Mesenchymal stem cell (in vitro differentiated cells and primary cell): ENCODE data around the gene PCBP4.
A peak's percentile ranks its signal among the peaks of the same experiment; 100 is the strongest.

ENCODE experiments used
- DNase-seq: peaks from one replicate; pipeline ENCODE4 v3.0.0-alpha.2; 2013
- H2AFZ ChIP-seq: one replicate; pipeline ENCODE4 v1.6.1; 2013; ENCODE audit warnings: low read depth, mild to moderate bottlenecking, control low read depth, inconsistent platforms, low read length, moderate library complexity
- H2AK5ac ChIP-seq: 2 replicates; pipeline ENCODE4 v1.6.1; 2013; ENCODE audit warnings: low read length, moderate library complexity, mild to moderate bottlenecking, inconsistent platforms; ENCODE audit not compliant: severe bottlenecking
- H2BK120ac ChIP-seq: one replicate; pipeline ENCODE4 v1.6.1; 2013; ENCODE audit warnings: low read depth, mild to moderate bottlenecking, inconsistent platforms, low read length, moderate library complexity
- H2BK12ac ChIP-seq, 2 experiments: one replicate each; pipeline ENCODE4 v1.6.1; 2013; ENCODE audit warnings: inconsistent platforms in 2 of 2, low read length in 2 of 2, mild to moderate bottlenecking in 2 of 2, moderate library complexity in 2 of 2, control low read depth in 1 of 2
- H2BK15ac ChIP-seq: one replicate; pipeline ENCODE4 v1.6.1; 2013; ENCODE audit warnings: mild to moderate bottlenecking, low read depth, inconsistent platforms; ENCODE audit not compliant: poor library complexity, severe bottlenecking
- H2BK5ac ChIP-seq: 2 replicates; pipeline ENCODE4 v1.6.1; 2013; ENCODE audit warnings: low read depth, mild to moderate bottlenecking, low read length, control low read depth, inconsistent platforms; ENCODE audit not compliant: poor library complexity, severe bottlenecking
- H3K14ac ChIP-seq, 2 experiments: one replicate each; pipeline ENCODE4 v1.6.1; 2013; ENCODE audit warnings: inconsistent platforms in 2 of 2, low read length in 2 of 2, control low read depth in 1 of 2, mild to moderate bottlenecking in 1 of 2, moderate library complexity in 1 of 2
- H3K18ac ChIP-seq, 2 experiments: one replicate each; pipeline ENCODE4 v1.6.1; 2013; ENCODE audit warnings: inconsistent platforms in 2 of 2, low read length in 2 of 2, control low read depth in 1 of 2, low read depth in 1 of 2, mild to moderate bottlenecking in 1 of 2
- H3K23ac ChIP-seq, 2 experiments: one replicate each; pipeline ENCODE4 v1.6.1; 2013; ENCODE audit warnings: inconsistent platforms in 2 of 2, low read length in 2 of 2, mild to moderate bottlenecking in 2 of 2, moderate library complexity in 2 of 2, control low read depth in 1 of 2
- H3K27ac ChIP-seq: 2 replicates; pipeline ENCODE4 v1.5.1; 2013; ENCODE audit warnings: mild to moderate bottlenecking, moderate library complexity, low read length, control low read depth, inconsistent platforms; ENCODE audit not compliant: poor library complexity, severe bottlenecking
- H3K27me3 ChIP-seq, 2 experiments: 2 replicates each; pipeline versions ENCODE4 v1.6.1 to v1.7.0; 2013; ENCODE audit warnings: low read length in 2 of 2, mild to moderate bottlenecking in 2 of 2, moderate library complexity in 2 of 2, control low read depth in 1 of 2, inconsistent platforms in 1 of 2; ENCODE audit not compliant: control insufficient read depth in 1 of 2, insufficient read depth in 1 of 2
- H3K36me3 ChIP-seq, 2 experiments: 2 replicates each; pipeline versions ENCODE4 v1.6.1 to v1.7.0; 2013; ENCODE audit warnings: low read length in 2 of 2, control low read depth in 1 of 2, inconsistent platforms in 1 of 2, low read depth in 1 of 2, mild to moderate bottlenecking in 1 of 2; ENCODE audit not compliant: insufficient read depth in 2 of 2, control insufficient read depth in 1 of 2
- H3K4ac ChIP-seq, 2 experiments: one replicate each; pipeline ENCODE4 v1.6.1; 2013; ENCODE audit warnings: inconsistent platforms in 2 of 2, low read length in 2 of 2, mild to moderate bottlenecking in 2 of 2, moderate library complexity in 2 of 2, control low read depth in 1 of 2, low read depth in 1 of 2
- H3K4me1 ChIP-seq: 2 replicates; pipeline ENCODE4 v1.6.1; 2013; ENCODE audit warnings: low read depth, low read length, control low read depth; ENCODE audit not compliant: control insufficient read depth, insufficient read depth
- H3K4me2 ChIP-seq: 2 replicates; pipeline ENCODE4 v1.6.1; 2013; ENCODE audit warnings: low read length, mild to moderate bottlenecking, inconsistent platforms; ENCODE audit not compliant: poor library complexity, severe bottlenecking
- H3K4me3 ChIP-seq, 2 experiments: 2 replicates each; pipeline versions ENCODE4 v1.5.1 to v1.7.0; 2013; ENCODE audit warnings: low read length in 2 of 2, mild to moderate bottlenecking in 2 of 2, control low read depth in 1 of 2, low read depth in 1 of 2; ENCODE audit not compliant: insufficient read depth in 1 of 2
- H3K79me1 ChIP-seq: replicated peaks from 2 replicates; pipeline ENCODE4 v1.6.1; 2013; ENCODE audit warnings: mild to moderate bottlenecking, control low read depth, low read length, inconsistent platforms; ENCODE audit not compliant: poor library complexity, severe bottlenecking
- H3K9ac ChIP-seq: 2 replicates; pipeline ENCODE4 v1.7.0; 2013; ENCODE audit warnings: mild to moderate bottlenecking, low read length, moderate library complexity
- H3K9me3 ChIP-seq: 2 replicates; pipeline ENCODE4 v1.7.0; 2013; ENCODE audit warnings: mild to moderate bottlenecking, low read length; ENCODE audit not compliant: control insufficient read depth
- H4K8ac ChIP-seq: one replicate; pipeline ENCODE4 v1.6.1; 2013; ENCODE audit warnings: inconsistent platforms, mild to moderate bottlenecking, low read length, moderate library complexity
- H4K91ac ChIP-seq: one replicate; pipeline ENCODE4 v1.6.1; 2013; ENCODE audit warnings: mild to moderate bottlenecking, low read length, inconsistent platforms
- WGBS: methylation state at CpG from one replicate; pipeline ENCODE4 v1.1.7; 2013; ENCODE audit warnings: mixed read lengths; 5-methylcytosine and 5-hydroxymethylcytosine counted together

The PCBP4 gene

DNA sequence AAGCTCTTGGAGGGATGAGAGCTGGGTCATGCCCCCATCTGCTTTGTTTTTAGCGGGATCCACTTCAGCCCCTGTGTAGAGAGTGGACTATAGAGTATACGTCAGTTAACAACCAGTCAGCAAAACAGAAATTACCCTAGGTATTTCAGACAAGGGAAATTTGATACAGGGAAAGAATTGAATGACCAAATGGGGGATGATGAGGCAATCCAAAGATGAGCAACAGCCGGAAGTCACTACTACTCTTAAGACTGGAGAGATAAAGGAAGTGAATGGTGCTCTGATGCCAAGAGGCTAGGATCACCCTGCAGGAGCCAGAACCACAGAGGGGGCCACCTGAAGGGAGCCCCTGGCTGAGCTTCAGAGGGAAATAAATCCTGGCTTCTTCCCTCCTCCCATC, 13.8 kb downstream of the PCBP4 start:
- H3K79me1 ChIP-seq = no peaks in the 10 kb centered on the region
- 76% methylated on average over 1 of the region's 3 CpGs for WGBS
- no peak overlapping the region for H3K18ac ChIP-seq
- no peak overlapping the region for H2BK12ac ChIP-seq
- no peak overlapping the region for H4K8ac ChIP-seq
- H3K23ac ChIP-seq = no peak overlapping the region
- H3K9me3 ChIP-seq = no peaks in the 10 kb centered on the region
- H2BK15ac ChIP-seq = no peak overlapping the region
- no peak overlapping the region for H2BK5ac ChIP-seq
- H3K27ac ChIP-seq = no peak overlapping the region
- H2AK5ac ChIP-seq = no peak overlapping the region
- H4K91ac ChIP-seq = no peak overlapping the region
- H3K4me1 ChIP-seq = peaks cover 18% of the 10 kb centered on the region
- H3K4ac ChIP-seq = no peak overlapping the region
- H3K9ac ChIP-seq = no peak overlapping the region
- peaks cover 26 to 42% of the 10 kb centered on the region in 2 experiments for H3K36me3 ChIP-seq
- H3K4me2 ChIP-seq = no peak overlapping the region
- no peak overlapping the region for H2AFZ ChIP-seq
- H3K14ac ChIP-seq = no peak overlapping the region
- H3K27me3 ChIP-seq = peaks cover 4 to 13% of the 10 kb centered on the region in 2 experiments
- H2BK120ac ChIP-seq = no peak overlapping the region
- no peak overlapping the region for H3K4me3 ChIP-seq
- peak; percentile 59 for DNase-seq

DNA sequence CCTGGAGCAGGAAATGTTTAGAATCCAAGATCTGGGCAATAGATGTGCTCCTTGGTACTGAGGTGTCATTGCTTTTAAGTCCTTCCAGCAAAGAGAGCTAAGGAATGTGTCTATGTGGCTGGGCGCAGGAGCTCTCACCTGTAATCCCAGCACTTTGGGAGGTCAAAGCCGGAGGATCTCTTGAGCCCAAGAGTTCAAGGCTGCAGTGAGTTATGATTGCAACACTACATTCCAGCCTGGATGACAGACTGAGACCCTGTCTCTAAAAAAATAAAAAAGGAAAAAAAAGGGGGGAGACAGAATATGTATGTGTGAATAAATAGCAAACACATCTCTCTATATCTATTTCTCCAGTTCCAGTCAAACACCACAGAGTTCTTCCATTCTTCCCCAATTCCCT, 16.4 kb downstream of the PCBP4 start:
- Histone ChIP-seq H3K4me1 (peaks cover 9% of the 10 kb centered on the region), H2BK120ac (no peak overlapping the region), H2AFZ (no peak overlapping the region), H2BK12ac (no peak overlapping the region), H3K27me3 (peaks cover 4 to 13% of the 10 kb centered on the region in 2 experiments), H3K4me2 (no peak overlapping the region), H3K4me3 (no peak overlapping the region), H2BK5ac (no peak overlapping the region), H3K79me1 (no peaks in the 10 kb centered on the region), H2BK15ac (no peak overlapping the region), H3K4ac (no peak overlapping the region), H3K23ac (no peak overlapping the region), H3K14ac (no peak overlapping the region), H4K8ac (no peak overlapping the region), H3K36me3 (peaks cover 22 to 52% of the 10 kb centered on the region in 2 experiments), H3K9me3 (no peaks in the 10 kb centered on the region), H3K27ac (no peak overlapping the region), H2AK5ac (no peak overlapping the region), H3K18ac (no peak overlapping the region), H3K9ac (no peak overlapping the region), H4K91ac (no peak overlapping the region)
- DNase-seq = no peak
- 93% methylated on average over 2 of the region's 2 CpGs for WGBS

DNA sequence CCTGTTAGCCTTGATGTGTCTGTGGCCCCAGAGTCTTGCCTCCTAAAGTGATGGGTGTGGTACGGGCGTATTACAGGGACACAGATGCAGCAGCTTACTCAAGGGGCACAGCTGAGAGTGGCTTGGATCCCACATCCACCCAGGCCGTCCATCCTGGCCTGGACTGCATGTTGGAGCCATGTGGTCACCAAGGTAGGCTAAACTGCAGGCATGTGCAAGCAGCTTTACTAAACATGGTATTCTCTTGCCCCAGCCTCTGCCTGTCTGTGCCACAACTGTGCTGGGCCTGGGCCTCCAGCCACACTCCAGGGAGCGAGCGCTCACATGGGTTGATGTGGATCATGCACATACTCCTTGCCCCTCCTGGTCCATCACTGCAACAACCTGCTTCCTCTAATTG, 18.1 kb downstream of the PCBP4 start:
- Histone ChIP-seq H2BK120ac (no peak overlapping the region), H3K4me2 (no peak overlapping the region), H3K23ac (no peak overlapping the region), H2AK5ac (no peak overlapping the region), H3K79me1 (no peaks in the 10 kb centered on the region), H3K27ac (no peak overlapping the region), H4K91ac (peak overlapping the region; percentile 4), H3K9ac (no peak overlapping the region), H3K14ac (peak overlapping the region in 1 of 2 experiments; percentile 39), H2BK15ac (no peak overlapping the region), H3K4me3 (no peak overlapping the region), H3K4ac (no peak overlapping the region), H3K27me3 (peaks cover 0 to 3% of the 10 kb centered on the region in 2 experiments), H4K8ac (no peak overlapping the region), H2BK12ac (no peak overlapping the region), H2BK5ac (no peak overlapping the region), H2AFZ (no peak overlapping the region), H3K18ac (no peak overlapping the region), H3K36me3 (peaks cover 39 to 70% of the 10 kb centered on the region in 2 experiments), H3K4me1 (peaks cover 4% of the 10 kb centered on the region), H3K9me3 (no peaks in the 10 kb centered on the region)
- no peak for DNase-seq
- 93% methylated on average over 5 of the region's 5 CpGs for WGBS

DNA sequence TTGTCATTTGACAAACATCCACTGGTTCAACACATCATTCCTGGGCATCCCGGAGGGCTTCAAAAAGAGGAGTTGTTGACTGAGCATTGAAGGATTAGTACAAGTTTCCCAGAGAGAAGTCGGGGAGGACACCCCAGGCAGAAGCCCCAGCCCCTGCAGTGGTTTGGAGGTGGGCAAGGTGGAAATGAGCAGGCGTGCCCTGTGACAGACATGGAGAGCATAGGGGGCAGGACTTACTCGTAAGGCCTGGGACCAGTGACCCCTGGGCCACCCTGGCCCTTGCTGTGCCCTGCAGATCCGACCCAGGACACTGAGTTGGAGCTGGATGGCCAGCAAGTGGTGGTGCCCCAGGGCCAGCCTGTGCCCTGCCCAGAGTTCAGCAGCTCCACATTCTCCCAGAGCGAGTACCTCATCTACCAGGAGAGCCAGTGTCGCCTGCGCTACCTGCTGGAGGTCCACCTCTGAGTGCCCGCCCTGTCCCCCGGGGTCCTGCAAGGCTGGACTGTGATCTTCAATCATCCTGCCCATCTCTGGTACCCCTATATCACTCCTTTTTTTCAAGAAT, 19.2 kb downstream of the PCBP4 start:
- H2AK5ac ChIP-seq = no peak overlapping the region
- H3K79me1 ChIP-seq = peaks cover 1% of the 10 kb centered on the region
- H3K4me2 ChIP-seq = no peak overlapping the region
- H3K4me1 ChIP-seq = peaks cover 7% of the 10 kb centered on the region
- H3K36me3 ChIP-seq = peaks cover 47 to 72% of the 10 kb centered on the region in 2 experiments
- H2BK15ac ChIP-seq = no peak overlapping the region
- H3K4ac ChIP-seq = no peak overlapping the region
- no peak overlapping the region for H3K9ac ChIP-seq
- H3K9me3 ChIP-seq = no peaks in the 10 kb centered on the region
- H2AFZ ChIP-seq = no peak overlapping the region
- no peak overlapping the region for H3K27ac ChIP-seq
- H3K4me3 ChIP-seq = no peak overlapping the region
- H2BK120ac ChIP-seq = no peak overlapping the region
- no peak overlapping the region for H2BK5ac ChIP-seq
- H2BK12ac ChIP-seq = no peak overlapping the region
- no peaks in the 10 kb centered on the region for H3K27me3 ChIP-seq
- no peak overlapping the region for H3K14ac ChIP-seq
- 86% methylated on average over 10 of the region's 10 CpGs for WGBS
- H4K8ac ChIP-seq = no peak overlapping the region
- peak overlapping the region in 1 of 2 experiments; percentile 50 for H3K23ac ChIP-seq
- no peak overlapping the region for H4K91ac ChIP-seq
- H3K18ac ChIP-seq = no peak overlapping the region
- no peak for DNase-seq
